GM13976 (cell line): ENCODE data around the gene C2orf49.

ENCODE experiments used
- DNase-seq: peaks from one replicate; pipeline ENCODE4 v3.0.0; 2012; ENCODE audit warnings: low spot score
- in situ Hi-C: fragments of 300-500 bp; cut with MboI; formaldehyde crosslinking; loops from one replicate; pipeline ENCODE4 v1.12.0; 2022; ENCODE audit warnings: low sequenced_read_pairs, mixed read lengths, inconsistent platforms; ENCODE audit not compliant: unreplicated experiment
- TF ChIP-seq, protein P1 (sequence below): IDR thresholded peaks from 2 replicates; pipeline ENCODE4 v1.5.1; 2012; ENCODE audit warnings: borderline replicate concordance, mild to moderate bottlenecking; ENCODE audit not compliant: insufficient read depth; ENCODE audit errors: extremely low read depth, missing control alignments, control extremely low read depth

C2orf49 gene

DNA sequence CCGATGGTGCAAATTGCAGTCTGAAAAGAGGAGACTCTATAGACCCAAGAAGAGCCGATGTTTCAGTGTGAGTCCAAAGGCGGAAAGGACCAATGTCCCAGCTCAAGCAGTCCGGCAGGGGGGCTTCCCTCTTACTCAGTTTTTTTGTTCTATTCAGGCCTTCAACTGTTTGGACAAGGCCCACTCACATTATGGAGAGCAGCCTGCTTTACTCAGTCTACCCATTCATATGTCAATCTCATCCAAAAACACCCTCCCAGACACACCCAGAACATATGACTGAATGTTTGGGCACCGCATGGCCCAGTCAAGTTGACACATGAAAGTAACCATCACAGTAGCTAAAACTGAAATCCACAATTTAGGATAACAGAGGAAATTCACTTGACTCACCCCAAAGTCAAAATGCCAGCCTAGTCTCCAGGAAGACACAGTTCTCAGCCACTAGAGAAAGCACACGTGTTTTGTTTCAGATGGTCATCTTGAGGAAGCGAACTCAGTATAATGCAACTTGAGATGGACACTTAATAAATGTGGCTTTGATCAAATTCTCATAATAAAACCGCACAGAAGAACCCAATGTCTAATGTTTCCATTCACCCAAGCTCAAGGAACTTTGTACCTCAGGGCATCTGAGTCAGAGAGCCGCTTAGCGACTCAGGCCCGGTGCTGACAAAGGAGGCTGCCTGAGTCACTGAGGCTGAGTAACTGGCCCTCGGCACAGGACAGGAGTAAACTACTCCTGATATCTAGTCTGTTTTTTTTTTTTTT, 59.1 kb downstream of the C2orf49 start:
- TF ChIP-seq, protein P1, sequence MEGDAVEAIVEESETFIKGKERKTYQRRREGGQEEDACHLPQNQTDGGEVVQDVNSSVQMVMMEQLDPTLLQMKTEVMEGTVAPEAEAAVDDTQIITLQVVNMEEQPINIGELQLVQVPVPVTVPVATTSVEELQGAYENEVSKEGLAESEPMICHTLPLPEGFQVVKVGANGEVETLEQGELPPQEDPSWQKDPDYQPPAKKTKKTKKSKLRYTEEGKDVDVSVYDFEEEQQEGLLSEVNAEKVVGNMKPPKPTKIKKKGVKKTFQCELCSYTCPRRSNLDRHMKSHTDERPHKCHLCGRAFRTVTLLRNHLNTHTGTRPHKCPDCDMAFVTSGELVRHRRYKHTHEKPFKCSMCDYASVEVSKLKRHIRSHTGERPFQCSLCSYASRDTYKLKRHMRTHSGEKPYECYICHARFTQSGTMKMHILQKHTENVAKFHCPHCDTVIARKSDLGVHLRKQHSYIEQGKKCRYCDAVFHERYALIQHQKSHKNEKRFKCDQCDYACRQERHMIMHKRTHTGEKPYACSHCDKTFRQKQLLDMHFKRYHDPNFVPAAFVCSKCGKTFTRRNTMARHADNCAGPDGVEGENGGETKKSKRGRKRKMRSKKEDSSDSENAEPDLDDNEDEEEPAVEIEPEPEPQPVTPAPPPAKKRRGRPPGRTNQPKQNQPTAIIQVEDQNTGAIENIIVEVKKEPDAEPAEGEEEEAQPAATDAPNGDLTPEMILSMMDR = no peak
- no peak for DNase-seq
- in situ Hi-C loops = loop anchor here (25.0 kb wide), 1 partner anchor 316 kb away; no protein-coding TSS in a partner anchor

GRCh38 chr2:105397025-105397722, 59.8 kb downstream of the C2orf49 start:
- TF ChIP-seq, protein P1 = no peak
- no peak for DNase-seq
- in situ Hi-C loops = loop anchor here (25.0 kb wide), 1 partner anchor 315 kb away; no protein-coding TSS in a partner anchor

DNA sequence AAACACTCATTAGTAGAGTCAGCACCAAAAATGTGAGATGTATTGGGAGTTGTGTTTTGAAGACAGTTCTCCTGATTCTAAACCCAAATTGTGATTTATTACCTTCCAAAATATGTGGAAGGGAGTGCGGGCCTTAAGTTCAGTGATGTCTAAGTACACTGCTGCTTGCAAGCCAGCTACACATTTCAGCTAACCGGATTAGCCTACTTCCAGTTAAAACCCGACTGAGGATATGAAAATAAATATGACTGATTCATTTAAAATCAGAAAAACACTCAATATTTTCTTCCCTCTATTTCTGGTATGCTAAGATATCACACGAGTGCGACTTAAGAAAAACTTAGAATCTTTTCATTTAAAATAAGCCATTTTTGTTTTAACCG, 60.6 kb downstream of the C2orf49 start:
- DNase-seq = no peak
- in situ Hi-C loops = loop anchor here (25.0 kb wide), 1 partner anchor 314 kb away; no protein-coding TSS in a partner anchor
- TF ChIP-seq, protein P1 = no peak

DNA sequence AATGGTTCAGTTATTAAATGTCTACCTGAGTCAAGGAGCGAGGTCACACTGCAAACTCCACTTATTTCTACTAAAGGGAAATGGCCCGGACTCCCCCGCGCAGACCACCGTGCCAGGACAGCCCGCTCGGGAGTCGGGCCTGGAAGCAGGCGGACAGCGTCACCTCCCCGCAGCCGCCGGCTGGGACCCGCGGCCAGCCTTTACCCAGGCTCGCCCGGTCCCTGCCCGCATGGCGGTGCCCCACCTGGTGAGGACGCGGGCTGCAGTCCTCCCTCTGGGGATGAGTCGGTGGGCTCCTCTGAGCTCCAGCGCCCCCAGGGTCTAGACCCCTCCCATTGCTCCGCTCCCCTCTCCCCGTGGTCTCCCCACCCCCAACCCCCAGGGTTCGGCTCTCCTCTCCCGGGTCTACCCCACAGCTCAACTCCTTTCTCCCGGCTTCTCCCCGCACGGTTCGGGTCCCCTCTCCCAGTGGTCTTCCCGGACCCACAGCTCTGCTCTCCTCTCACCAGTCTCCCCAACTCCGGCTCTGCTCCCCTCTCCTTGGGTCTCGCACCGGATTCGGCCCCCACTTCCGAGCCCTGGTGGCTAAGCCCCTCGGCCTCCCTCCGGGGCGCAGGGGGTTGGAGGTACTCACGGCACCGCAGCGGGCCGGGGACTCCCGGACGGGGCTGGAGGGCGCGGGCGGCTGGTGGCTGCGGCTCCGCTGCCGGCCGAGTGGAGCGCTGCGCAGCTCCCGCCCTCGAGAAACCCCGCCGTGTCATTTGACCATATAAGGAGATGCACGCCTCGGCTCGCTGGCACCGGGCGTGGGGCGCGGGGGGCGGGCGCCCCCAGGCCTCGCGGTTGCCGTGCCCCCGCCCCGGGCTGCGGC, 61.2 kb downstream of the C2orf49 start, which contains the start of gene FHL2:
TSS of gene FHL2 (minus strand) at position 716 of the 871 bp plus-strand sequence. CDS start 12,535 bp downstream, outside the sequence.
- in situ Hi-C loops = loop anchor here (25.0 kb wide), 1 partner anchor 314 kb away; no protein-coding TSS in a partner anchor
- TF ChIP-seq, protein P1 = peak; percentile 35
- peak; percentile 91 for DNase-seq
